Loucy (cell line): Measurements from ENCODE around the gene MEIOC.

Experiments
- EZH2phosphoT487 ChIP-seq: fragments of 200-600 bp; IDR thresholded peaks from 2 replicates; pipeline ENCODE4 v1.6.1; 2018; ENCODE audit warnings: antibody characterized with exemption, mild to moderate bottlenecking, moderate library complexity, borderline replicate concordance
- TF ChIP-seq, protein P1 (sequence below): fragments of 200-600 bp; sonication (generic); conservative IDR thresholded peaks from 2 replicates; pipeline ENCODE4 v1.5.1; 2014; ENCODE audit warnings: mild to moderate bottlenecking, antibody characterized with exemption, low read length

DNA sequence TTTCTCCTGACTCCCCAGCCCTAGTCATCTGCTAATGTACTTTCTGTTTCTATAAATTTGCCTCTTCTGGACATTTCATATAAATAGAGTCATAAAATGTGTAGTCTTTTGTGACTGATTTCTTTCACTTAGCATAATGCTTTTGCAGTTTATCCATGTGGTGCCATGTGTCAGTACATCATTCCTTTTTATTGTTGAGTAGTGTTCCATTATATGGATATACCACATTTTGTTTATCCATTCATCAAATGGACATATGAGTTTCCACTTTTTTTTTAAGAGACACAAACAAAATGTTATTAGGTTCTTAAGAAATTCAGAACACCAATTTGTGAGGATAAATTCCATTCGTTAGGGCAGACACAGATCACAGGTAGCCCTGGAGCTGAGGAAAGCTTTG is 63.2 kb downstream of the MEIOC start:
- TF ChIP-seq, protein P1, sequence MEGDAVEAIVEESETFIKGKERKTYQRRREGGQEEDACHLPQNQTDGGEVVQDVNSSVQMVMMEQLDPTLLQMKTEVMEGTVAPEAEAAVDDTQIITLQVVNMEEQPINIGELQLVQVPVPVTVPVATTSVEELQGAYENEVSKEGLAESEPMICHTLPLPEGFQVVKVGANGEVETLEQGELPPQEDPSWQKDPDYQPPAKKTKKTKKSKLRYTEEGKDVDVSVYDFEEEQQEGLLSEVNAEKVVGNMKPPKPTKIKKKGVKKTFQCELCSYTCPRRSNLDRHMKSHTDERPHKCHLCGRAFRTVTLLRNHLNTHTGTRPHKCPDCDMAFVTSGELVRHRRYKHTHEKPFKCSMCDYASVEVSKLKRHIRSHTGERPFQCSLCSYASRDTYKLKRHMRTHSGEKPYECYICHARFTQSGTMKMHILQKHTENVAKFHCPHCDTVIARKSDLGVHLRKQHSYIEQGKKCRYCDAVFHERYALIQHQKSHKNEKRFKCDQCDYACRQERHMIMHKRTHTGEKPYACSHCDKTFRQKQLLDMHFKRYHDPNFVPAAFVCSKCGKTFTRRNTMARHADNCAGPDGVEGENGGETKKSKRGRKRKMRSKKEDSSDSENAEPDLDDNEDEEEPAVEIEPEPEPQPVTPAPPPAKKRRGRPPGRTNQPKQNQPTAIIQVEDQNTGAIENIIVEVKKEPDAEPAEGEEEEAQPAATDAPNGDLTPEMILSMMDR, result no peak
- TF ChIP-seq EZH2phosphoT487, result no peak
